ENCODE data around the gene CLIC4. TPM values are rescaled to one million over a fixed set of nuclear protein-coding genes. Genes with fewer than 3 reads are reported as not detected.
"Not testable (repeated sequence)": the region's sequence is repeated elsewhere in the genome, so short reads cannot be mapped to it uniquely, and the experiment has no call there.

CLIC4 gene
- total RNA-seq, 2 donors from 2014 or later = 58.1 to 78.8 TPM

DNA sequence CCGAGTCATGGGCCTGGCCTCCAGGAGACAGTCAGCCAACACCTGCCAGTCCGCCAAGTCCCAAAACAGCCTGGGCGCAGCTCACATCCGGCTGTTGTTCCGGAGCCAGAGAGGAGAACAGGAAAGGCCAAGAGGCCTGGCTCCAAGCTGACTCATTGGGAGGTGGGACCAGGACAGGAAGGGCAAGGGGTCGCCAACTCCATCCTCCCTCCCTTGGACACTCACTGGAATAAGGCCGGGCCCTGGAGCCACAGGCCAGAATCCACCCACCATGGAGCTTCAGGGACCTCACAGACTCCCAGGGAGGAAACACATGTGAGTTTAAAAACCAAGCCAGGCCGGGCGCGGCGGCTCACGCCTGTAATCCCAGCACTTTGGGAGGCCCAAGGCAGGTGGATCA is 25.1 kb upstream of the CLIC4 start:
- DNase-seq (peak; percentile 40 to 70 (median 58)), ATAC-seq (peak; percentile 75)
- no peak for TF ChIP-seq POLR2A (IDR thresholded peaks at IDR 0.05)
- TF ChIP-seq, protein P1, sequence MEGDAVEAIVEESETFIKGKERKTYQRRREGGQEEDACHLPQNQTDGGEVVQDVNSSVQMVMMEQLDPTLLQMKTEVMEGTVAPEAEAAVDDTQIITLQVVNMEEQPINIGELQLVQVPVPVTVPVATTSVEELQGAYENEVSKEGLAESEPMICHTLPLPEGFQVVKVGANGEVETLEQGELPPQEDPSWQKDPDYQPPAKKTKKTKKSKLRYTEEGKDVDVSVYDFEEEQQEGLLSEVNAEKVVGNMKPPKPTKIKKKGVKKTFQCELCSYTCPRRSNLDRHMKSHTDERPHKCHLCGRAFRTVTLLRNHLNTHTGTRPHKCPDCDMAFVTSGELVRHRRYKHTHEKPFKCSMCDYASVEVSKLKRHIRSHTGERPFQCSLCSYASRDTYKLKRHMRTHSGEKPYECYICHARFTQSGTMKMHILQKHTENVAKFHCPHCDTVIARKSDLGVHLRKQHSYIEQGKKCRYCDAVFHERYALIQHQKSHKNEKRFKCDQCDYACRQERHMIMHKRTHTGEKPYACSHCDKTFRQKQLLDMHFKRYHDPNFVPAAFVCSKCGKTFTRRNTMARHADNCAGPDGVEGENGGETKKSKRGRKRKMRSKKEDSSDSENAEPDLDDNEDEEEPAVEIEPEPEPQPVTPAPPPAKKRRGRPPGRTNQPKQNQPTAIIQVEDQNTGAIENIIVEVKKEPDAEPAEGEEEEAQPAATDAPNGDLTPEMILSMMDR (IDR thresholded peaks at IDR 0.05) = no peak
- no peak overlapping the region for H3K4me3 ChIP-seq
- 72 to 100% methylated on average over 1 to 12 of the region's 12 CpGs for WGBS, 2 donors
- no peaks in the 10 kb centered on the region for H3K9me3 ChIP-seq
- peaks cover 21% of the 10 kb centered on the region for H3K4me1 ChIP-seq
- intact Hi-C loops (cut with DNase I) = no loop called here
- no peaks in the 10 kb centered on the region for H3K36me3 ChIP-seq (replicated peaks in 1 of 2; ENCODE audit: insufficient read depth in 1 of 2, low read depth in 2 of 2)
- no peaks in the 10 kb centered on the region for H3K27me3 ChIP-seq
- peak overlapping the region in 1 of 4 donors; percentile 9 for H3K27ac ChIP-seq

DNA sequence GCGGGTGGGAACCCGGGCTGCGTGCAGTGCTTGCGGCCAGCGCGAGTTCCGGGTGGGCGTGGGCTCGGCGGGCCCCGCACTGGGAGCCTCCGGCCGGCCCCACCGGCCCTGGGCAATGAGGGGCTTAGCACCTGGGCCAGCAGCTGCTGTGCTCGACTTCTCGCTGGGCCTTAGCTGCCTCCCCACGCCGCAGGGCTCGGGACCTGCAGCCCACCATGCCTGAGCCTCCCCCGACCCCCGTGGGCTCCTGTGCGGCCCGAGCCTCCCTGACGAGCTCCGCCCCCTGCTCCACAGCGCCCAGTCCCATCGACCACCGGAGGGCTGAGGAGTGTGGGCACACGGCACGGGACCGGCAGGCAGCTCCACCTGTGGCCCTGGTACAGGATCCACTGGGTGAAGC is 23.7 kb upstream of the CLIC4 start:
- H3K9me3 ChIP-seq = no peaks in the 10 kb centered on the region
- H3K4me3 ChIP-seq = no peak overlapping the region
- peaks cover 21% of the 10 kb centered on the region for H3K4me1 ChIP-seq
- H3K36me3 ChIP-seq (replicated peaks in 1 of 2; ENCODE audit: insufficient read depth in 1 of 2, low read depth in 2 of 2) = no peaks in the 10 kb centered on the region
- intact Hi-C loops (cut with DNase I) = no loop called here
- H3K27ac ChIP-seq = no peak overlapping the region
- ATAC-seq (no peak), DNase-seq (no peak)
- TF ChIP-seq POLR2A (IDR thresholded peaks at IDR 0.05) = no peak
- TF ChIP-seq, protein P1 (IDR thresholded peaks at IDR 0.05) = no peak
- no peaks in the 10 kb centered on the region for H3K27me3 ChIP-seq
- 94 to 100% methylated on average over 8 to 30 of the region's 31 CpGs for WGBS, 2 donors

DNA sequence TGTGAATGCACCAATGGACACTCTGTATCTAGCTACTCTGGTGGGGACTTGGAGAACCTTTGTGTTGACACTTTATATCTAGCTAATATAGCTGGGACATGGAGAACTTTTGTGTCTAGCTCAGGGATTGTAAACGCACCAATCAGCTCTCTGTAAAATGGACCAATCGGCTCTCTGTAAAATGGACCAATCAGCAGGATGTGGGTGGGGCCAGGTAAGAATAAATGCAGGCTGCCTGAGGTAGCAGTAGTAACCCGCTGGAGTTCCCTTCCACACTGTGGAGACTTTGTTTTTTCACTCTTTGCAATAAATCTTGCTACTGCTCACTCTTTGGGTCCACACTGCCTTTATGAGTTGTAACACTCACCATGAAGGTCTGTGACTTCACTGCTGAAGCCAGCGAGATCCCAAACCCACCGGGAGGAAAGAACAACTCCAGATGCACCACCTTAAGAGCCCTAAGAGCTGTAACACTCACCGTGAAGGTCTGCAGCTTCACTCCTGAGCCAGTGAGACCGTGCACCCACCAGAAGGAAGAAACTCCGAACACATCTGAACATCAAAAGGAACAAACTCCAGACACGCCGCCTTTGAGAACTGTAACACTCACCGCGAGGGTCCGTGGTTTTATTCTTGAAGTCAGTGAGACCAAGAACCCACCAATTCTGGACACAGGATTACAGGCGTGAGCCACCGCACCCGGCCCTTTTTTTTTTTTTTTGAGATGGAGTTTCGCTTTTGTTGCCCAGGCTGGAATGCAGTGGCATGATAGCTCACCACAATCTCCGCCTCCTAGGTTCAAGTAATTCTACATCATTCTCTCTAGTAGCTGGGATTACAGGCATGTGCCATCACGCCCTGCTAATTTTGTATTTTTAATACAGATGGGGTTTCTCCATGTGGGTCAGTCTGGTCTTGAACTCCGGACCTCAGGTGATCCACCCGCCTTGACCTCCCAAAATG is 22.9 kb upstream of the CLIC4 start:
- H3K36me3 ChIP-seq (replicated peaks in 1 of 2; ENCODE audit: insufficient read depth in 1 of 2, low read depth in 2 of 2); H3K27me3 ChIP-seq; H3K4me3 ChIP-seq; ATAC-seq; H3K27ac ChIP-seq; H3K9me3 ChIP-seq; DNase-seq; intact Hi-C loops (cut with DNase I): not testable (repeated sequence)
- peaks cover 21% of the 10 kb centered on the region for H3K4me1 ChIP-seq
- 86 to 88% methylated on average over 18 to 21 of the region's 21 CpGs for WGBS, 2 donors

DNA sequence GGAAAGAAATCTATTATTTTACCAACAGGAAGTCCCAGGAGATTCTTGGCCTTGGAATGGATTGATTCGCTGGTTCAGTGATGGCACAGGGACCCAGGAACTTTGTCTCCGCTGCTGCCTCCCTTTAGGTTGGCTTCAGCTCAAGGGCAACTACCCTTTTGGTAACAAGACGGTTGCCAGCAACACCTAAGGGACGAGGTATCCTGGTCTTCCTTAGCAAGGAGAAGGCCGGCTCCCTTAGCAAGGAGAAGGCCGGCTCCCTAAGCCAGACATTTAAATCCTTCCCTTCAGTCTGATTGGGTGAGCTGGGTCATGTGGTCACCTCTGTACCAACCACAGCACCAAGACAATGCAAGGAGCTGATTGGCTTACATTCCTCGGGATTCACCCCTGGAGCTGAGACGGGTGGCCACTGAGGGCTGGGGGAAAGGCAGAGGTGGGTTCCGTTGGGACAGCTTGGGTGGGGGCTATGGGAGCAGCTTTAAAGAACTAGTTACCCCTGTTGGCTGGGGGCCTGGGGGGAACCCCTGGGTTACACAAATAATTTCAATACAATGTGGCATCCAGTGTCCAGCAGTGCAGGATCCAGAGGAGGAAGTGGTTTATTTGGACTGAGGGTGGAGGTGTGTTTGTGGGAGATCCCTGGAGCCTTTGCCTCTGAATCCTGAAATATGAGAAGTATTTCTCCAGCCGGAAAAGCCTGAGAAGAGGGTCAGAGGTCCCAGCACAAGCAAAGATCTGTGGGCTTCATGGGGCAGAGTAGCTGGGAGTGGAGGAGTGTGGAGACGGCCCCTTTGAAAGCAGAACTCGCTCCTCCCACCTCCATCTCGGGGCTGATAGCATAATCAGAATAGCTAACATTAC is 20.7 kb upstream of the CLIC4 start:
- peak overlapping the region in 2 of 4 donors; percentile 13 to 52 for H3K27ac ChIP-seq
- no peak for DNase-seq
- peak; percentile 21 for ATAC-seq
- no peaks in the 10 kb centered on the region for H3K36me3 ChIP-seq (replicated peaks in 1 of 2; ENCODE audit: insufficient read depth in 1 of 2, low read depth in 2 of 2)
- WGBS, 2 donors = 60 to 81% methylated on average over 10 to 13 of the region's 13 CpGs
- no peaks in the 10 kb centered on the region for H3K9me3 ChIP-seq
- H3K4me3 ChIP-seq = no peak overlapping the region
- H3K27me3 ChIP-seq = no peaks in the 10 kb centered on the region
- TF ChIP-seq, protein P1 (IDR thresholded peaks at IDR 0.05) = no peak
- no peak for TF ChIP-seq POLR2A (IDR thresholded peaks at IDR 0.05)
- intact Hi-C loops (cut with DNase I) = no loop called here
- H3K4me1 ChIP-seq = peaks cover 7% of the 10 kb centered on the region

DNA sequence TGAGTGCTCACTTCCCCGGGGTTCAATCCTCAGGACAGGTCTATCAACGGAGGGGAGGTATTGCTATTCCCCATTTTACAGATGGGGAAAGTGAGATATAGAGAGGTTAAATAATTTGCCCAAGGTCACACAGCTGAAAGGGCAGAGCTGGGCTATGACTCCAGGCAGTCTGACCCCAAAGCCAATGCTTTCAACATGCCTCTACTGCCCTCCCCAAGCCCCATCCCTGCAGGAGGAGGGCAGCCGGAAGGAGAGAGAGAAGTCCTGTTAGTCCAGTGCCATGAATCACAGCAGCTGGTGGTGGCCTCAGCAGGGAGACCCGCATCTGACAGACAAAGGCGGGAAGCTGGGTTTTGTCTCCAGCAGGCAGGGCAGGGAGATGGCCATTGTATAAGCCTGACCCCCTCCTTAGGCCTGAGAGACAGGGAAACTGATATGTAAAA is 20.0 kb upstream of the CLIC4 start:
- Histone ChIP-seq H3K27me3 (no peaks in the 10 kb centered on the region), H3K36me3 (replicated peaks in 1 of 2; ENCODE audit: insufficient read depth in 1 of 2, low read depth in 2 of 2) (no peaks in the 10 kb centered on the region), H3K27ac (peak overlapping the region in 2 of 4 donors; percentile 13 to 52), H3K9me3 (no peaks in the 10 kb centered on the region), H3K4me1 (peaks cover 7% of the 10 kb centered on the region), H3K4me3 (no peak overlapping the region)
- DNase-seq (no peak), ATAC-seq (peak; percentile 33)
- 50 to 51% methylated on average over 4 to 5 of the region's 5 CpGs for WGBS, 2 donors
- TF ChIP-seq, protein P1 (IDR thresholded peaks at IDR 0.05) = no peak
- no peak for TF ChIP-seq POLR2A (IDR thresholded peaks at IDR 0.05)
- intact Hi-C loops (cut with DNase I) = no loop called here
